Naive thymus-derived CD4-positive, alpha-beta T cell (primary cell): Measurements from ENCODE around the gene ULK3. TPM values are rescaled to one million over a fixed set of nuclear protein-coding genes. Genes with fewer than 3 reads are reported as not detected.
A peak's percentile ranks its signal among the peaks of the same experiment; 100 is the strongest.

Experiments
- ATAC-seq: fragments of 150-1000 bp; cut with Tn5 transposase; 2 replicates; pipeline ENCODE4 v1.10.0; 2021; ENCODE audit warnings: mild to moderate bottlenecking, moderate library complexity
- CTCF ChIA-PET: fragments of 350-600 bp; sonication (Branson Sonifier 250); formaldehyde crosslinking; loops from one replicate; lab custom pipeline; 2021; ENCODE audit warnings: antibody characterized with exemption; lab: Charles Lee
- POLR2A ChIA-PET: fragments of 350-600 bp; sonication (Branson Sonifier 250); formaldehyde crosslinking; loops from one replicate; lab custom pipeline; 2021; ENCODE audit warnings: antibody characterized with exemption, inconsistent platforms; lab: Charles Lee
- DNase-seq, 9 donors: peaks; one replicate each; pipeline versions ENCODE4 v3.0.0 to v3.0.0-alpha.2; 2020 to 2022; ENCODE audit warnings: mixed read lengths in 1 of 9
- H3K27ac ChIP-seq: one replicate; pipeline ENCODE4 v1.7.0; 2013; ENCODE audit warnings: mild to moderate bottlenecking, low read depth, low read length, moderate library complexity
- H3K27me3 ChIP-seq, 2 donors: one replicate each; pipeline ENCODE4 v1.7.0; 2013; ENCODE audit warnings: low read length in 2 of 2, mild to moderate bottlenecking in 2 of 2, moderate library complexity in 2 of 2; ENCODE audit not compliant: control insufficient read depth in 2 of 2, insufficient read depth in 2 of 2
- H3K36me3 ChIP-seq, 3 experiments: 1 replicate in 2 of 3; 2 replicates in 1 of 3; pipeline ENCODE4 v1.7.0; 2013; ENCODE audit warnings: low read length in 3 of 3, mild to moderate bottlenecking in 3 of 3, moderate library complexity in 1 of 3; ENCODE audit not compliant: insufficient read depth in 3 of 3, control insufficient read depth in 2 of 3
- H3K4me1 ChIP-seq, 2 donors: one replicate each; pipeline ENCODE4 v1.7.0; 2013; ENCODE audit warnings: low read length in 2 of 2, mild to moderate bottlenecking in 2 of 2, moderate library complexity in 1 of 2; ENCODE audit not compliant: control insufficient read depth in 2 of 2, insufficient read depth in 2 of 2
- H3K4me3 ChIP-seq: 2 replicates; pipeline ENCODE4 v1.7.0; 2013; ENCODE audit warnings: mild to moderate bottlenecking, low read length
- H3K9me3 ChIP-seq, 3 experiments: 1 replicate in 2 of 3; 2 replicates in 1 of 3; pipeline ENCODE4 v1.7.0; 2013; ENCODE audit warnings: low read length in 3 of 3; ENCODE audit not compliant: control insufficient read depth in 2 of 3
- H3K27ac Mint-ChIP-seq, 9 donors: one replicate each; pipeline ENCODE4 v1.8.0; 2020 to 2022; ENCODE audit warnings: mixed read lengths in 9 of 9, mild to moderate bottlenecking in 8 of 9, moderate library complexity in 5 of 9, inconsistent platforms in 2 of 9
- H3K27me3 Mint-ChIP-seq, 5 donors: one replicate each; pipeline ENCODE4 v1.8.0; 2021 to 2022; ENCODE audit warnings: mixed read lengths in 5 of 5, mild to moderate bottlenecking in 1 of 5
- H3K36me3 Mint-ChIP-seq, 5 donors: one replicate each; pipeline ENCODE4 v1.8.0; 2020 to 2022; ENCODE audit warnings: mixed read lengths in 5 of 5, mild to moderate bottlenecking in 3 of 5, inconsistent platforms in 1 of 5
- H3K4me1 Mint-ChIP-seq, 7 donors: one replicate each; pipeline ENCODE4 v1.8.0; 2020 to 2022; ENCODE audit warnings: mixed read lengths in 7 of 7, mild to moderate bottlenecking in 3 of 7, inconsistent platforms in 1 of 7
- H3K4me3 Mint-ChIP-seq, 10 donors: one replicate each; pipeline ENCODE4 v1.8.0; 2020 to 2022; ENCODE audit warnings: mild to moderate bottlenecking in 10 of 10, mixed read lengths in 10 of 10, moderate library complexity in 6 of 10, inconsistent platforms in 2 of 10
- H3K9me3 Mint-ChIP-seq, 11 donors: one replicate each; pipeline ENCODE4 v1.8.0; 2020 to 2022; ENCODE audit warnings: mixed read lengths in 11 of 11, mild to moderate bottlenecking in 4 of 11, inconsistent platforms in 1 of 11, moderate library complexity in 1 of 11
- intact Hi-C, 2 donors: fragments of 100-400 bp; cut with micrococcal nuclease; formaldehyde crosslinking; loops; one replicate each; pipeline ENCODE4 v1.15.1; 2023
- polyA plus RNA-seq, 2 donors: library from polyadenylated mRNA; unstranded; fragments of 300-500 nt; fragmentation: Illumina TruSeq; gene quantifications; one replicate each; pipeline ENCODE4 v1.2.3, GENCODE V29; 2021
- total RNA-seq, 6 experiments: library from RNA in 5 of 6; stranded (reverse) in 5 of 6; gene quantifications; 1 replicate in 5 of 6; 2 replicates in 1 of 6; pipeline ENCODE4 v1.2.3 and lab custom pipeline; 2021 to 2026

The ULK3 gene
- total and polyA plus RNA-seq, 7 experiments from 2014 or later: 15.4 to 106 (median 54.8) TPM

DNA sequence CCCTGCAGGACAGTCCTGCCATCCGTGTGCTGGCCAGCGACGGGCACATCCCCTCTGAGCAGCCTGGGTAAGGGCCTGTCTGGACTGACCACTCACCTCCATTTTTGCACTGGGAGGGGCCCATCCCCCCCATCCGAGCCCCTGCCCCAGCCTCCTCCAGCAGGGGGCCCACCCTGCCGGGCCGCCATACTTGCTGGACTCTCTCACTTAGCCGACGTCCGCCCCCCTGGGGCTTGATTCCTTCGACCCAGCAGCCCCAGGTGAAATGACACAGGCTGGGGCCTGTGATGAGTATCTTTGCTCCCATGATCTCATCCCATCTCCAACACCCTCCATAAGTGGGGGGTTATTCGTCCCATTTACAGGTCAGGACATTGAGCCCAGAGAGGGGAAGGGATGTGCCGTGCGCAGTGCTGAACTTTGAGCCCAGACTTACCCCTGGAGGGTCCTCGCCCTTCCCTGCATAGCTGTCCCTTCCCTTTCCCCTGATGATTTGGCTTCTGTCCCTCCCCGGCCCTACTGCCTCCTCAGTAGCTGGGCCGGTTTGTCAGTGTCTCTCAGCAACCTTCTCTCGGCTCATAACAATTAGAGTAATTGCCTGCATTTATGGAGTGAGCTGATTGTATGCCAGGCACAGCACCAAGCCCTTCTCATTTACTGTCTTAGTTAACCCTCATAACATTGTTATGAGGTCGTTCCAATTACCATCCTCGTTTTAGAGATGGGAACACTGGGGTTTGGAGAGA is 26.2 kb downstream of the ULK3 start:
- Histone ChIP-seq H3K4me1 (no peaks in the 10 kb centered on the region), H3K36me3 (no peaks in the 10 kb centered on the region), H3K9me3 (no peaks in the 10 kb centered on the region), H3K27ac (no peak overlapping the region), H3K27me3 (no peaks in the 10 kb centered on the region), H3K4me3 (no peak overlapping the region)
- Mint-ChIP-seq H3K4me3 (no peak overlapping the region), H3K27me3 (peaks cover 0 to 3% (median 0%) of the 10 kb centered on the region in 5 donors), H3K9me3 (no peaks in the 10 kb centered on the region), H3K36me3 (no peaks in the 10 kb centered on the region), H3K4me1 (peaks cover 0 to 17% (median 0%) of the 10 kb centered on the region in 7 donors), H3K27ac (peak overlapping the region in 1 of 9 donors; percentile 62)
- intact Hi-C loops: no loop called here
- ATAC-seq (no peak), DNase-seq (no peak)
- ChIA-PET CTCF (interaction anchor here (2.4 kb wide), 1 partner anchor 48 kb away, joined by 8 read pairs; no protein-coding TSS in a partner anchor), POLR2A (no interaction called here)

DNA sequence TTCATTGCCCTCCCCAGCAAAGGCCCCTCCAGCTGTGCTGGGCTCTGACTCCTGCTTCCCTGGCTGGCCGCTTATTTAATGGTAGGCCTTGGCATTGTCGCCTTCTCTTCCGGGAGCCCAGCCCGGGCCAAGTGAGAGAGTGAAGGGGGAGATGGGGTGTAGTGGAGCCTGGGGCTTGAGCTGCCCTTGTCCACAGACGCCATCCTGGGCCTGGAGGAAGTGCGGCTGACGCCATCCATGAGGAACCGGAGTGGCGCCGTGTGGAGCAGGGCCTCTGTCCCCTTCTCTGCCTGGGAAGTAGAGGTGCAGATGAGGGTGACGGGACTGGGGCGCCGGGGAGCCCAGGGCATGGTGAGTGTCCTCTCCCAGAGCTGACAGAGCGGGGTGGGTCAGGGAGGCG is 27.0 kb downstream of the ULK3 start:
- no peaks in the 10 kb centered on the region for H3K27me3 ChIP-seq
- H3K4me3 ChIP-seq: no peak overlapping the region
- CTCF ChIA-PET: interaction anchor here (2.4 kb wide), 1 partner anchor 47 kb away, joined by 8 read pairs; no protein-coding TSS in a partner anchor
- H3K36me3 ChIP-seq: no peaks in the 10 kb centered on the region
- H3K9me3 Mint-ChIP-seq: no peaks in the 10 kb centered on the region
- no peak overlapping the region for H3K27ac Mint-ChIP-seq
- intact Hi-C loops: no loop called here
- H3K9me3 ChIP-seq: no peaks in the 10 kb centered on the region
- no peak for DNase-seq
- ATAC-seq: no peak
- POLR2A ChIA-PET: interaction anchor here (0.8 to 0.9 kb wide), 3 partner anchors 10 to 86 kb away, joined by 3 read pairs; no protein-coding TSS in a partner anchor
- H3K27ac ChIP-seq: no peak overlapping the region
- peaks cover 0 to 17% (median 0%) of the 10 kb centered on the region in 7 donors for H3K4me1 Mint-ChIP-seq
- H3K4me1 ChIP-seq: no peaks in the 10 kb centered on the region
- no peaks in the 10 kb centered on the region for H3K36me3 Mint-ChIP-seq
- peaks cover 0 to 3% (median 0%) of the 10 kb centered on the region in 5 donors for H3K27me3 Mint-ChIP-seq
- H3K4me3 Mint-ChIP-seq: no peak overlapping the region

DNA sequence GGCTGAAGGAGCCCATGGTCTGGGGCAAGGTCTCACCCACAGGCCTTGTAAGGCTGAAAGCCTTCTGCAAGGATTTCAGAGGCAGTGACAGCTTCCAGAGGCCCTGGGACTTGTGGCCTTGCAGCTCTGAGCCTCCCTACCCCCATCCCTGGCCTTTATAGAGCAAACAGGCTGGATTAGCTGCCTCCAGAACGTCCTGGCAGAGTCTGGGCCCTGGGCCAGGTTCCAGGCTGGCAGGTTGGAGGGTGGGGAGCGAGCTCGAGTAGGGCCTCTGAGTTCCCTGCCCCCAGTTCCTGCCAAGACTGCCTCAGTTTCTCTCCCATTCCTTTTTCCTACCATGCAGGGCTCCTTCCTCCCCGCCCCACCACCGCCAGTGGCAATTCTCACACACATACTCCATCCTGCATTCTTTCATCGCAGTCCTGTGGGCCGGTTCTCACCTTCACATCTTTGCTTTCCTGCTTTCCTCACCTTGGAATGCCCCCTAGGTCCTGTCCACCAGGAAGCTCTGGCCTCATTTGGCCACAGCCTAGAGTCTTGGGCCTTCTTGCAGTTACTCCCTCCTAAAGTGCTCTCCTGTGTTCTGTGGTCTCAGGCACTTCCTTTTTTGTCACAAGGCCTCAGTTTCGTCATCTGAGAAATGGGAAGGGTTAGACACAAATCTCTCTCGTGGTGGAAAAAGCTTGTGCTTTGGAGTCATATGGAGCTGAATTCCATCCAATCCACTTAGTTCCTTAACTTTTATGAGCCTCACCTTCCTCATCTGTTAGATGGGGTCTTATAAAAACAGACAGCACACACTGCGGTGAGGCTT is 27.6 kb downstream of the ULK3 start:
- H3K27me3 Mint-ChIP-seq: peaks cover 0 to 3% (median 0%) of the 10 kb centered on the region in 5 donors
- no peaks in the 10 kb centered on the region for H3K36me3 Mint-ChIP-seq
- H3K36me3 ChIP-seq: no peaks in the 10 kb centered on the region
- ATAC-seq (no peak), DNase-seq (no peak)
- H3K9me3 Mint-ChIP-seq: no peaks in the 10 kb centered on the region
- no peaks in the 10 kb centered on the region for H3K9me3 ChIP-seq
- no peaks in the 10 kb centered on the region for H3K4me1 ChIP-seq
- no peak overlapping the region for H3K4me3 ChIP-seq
- ChIA-PET CTCF (interaction anchor here (2.4 kb wide), 1 partner anchor 46 kb away, joined by 8 read pairs; no protein-coding TSS in a partner anchor), POLR2A (interaction anchor here (0.8 to 0.9 kb wide), 3 partner anchors 10 to 86 kb away, joined by 3 read pairs; no protein-coding TSS in a partner anchor)
- no peaks in the 10 kb centered on the region for H3K27me3 ChIP-seq
- peak overlapping the region in 1 of 9 donors; percentile 48 for H3K27ac Mint-ChIP-seq
- intact Hi-C loops: no loop called here
- no peak overlapping the region for H3K27ac ChIP-seq
- no peak overlapping the region for H3K4me3 Mint-ChIP-seq
- H3K4me1 Mint-ChIP-seq: peaks cover 0 to 17% (median 0%) of the 10 kb centered on the region in 7 donors

DNA sequence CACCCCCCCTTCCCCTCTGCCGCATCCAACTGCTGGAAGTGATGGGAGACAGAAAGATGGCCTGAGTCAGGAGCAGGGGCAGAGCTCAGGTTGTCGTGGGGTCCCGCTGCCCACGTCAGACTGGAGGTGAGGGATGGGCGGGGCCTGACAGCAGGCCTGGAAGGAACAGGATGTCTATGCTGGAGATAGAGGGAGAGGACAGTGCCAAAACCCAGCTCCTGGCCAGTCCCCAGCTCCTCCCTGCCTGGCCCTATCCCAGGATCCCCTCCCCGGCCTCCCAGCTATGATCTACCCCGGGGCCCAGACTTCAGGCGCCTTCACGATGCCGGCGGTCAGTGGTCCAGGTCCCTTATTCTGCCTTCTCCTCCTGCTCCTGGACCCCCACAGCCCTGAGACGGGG is 30.4 kb downstream of the ULK3 start, which contains the start of gene LMAN1L:
Gene LMAN1L, plus strand, starts transcription at position 303 of the 400 bp plus-strand sequence. Its CDS starts 20 bp downstream, at position 323.
- Mint-ChIP-seq H3K4me1 (peaks cover 8 to 24% (median 18%) of the 10 kb centered on the region in 7 donors), H3K27me3 (no peaks in the 10 kb centered on the region), H3K27ac (peak within 1 kb of the TSS in 5 of 9 donors; percentile 3 to 68 (median 28)), H3K36me3 (no peaks in the 10 kb centered on the region), H3K4me3 (no peak within 1 kb of the TSS), H3K9me3 (peaks cover 0 to 1% (median 0%) of the 10 kb centered on the region in 11 donors)
- ATAC-seq: no peak
- no peak within 1 kb of the TSS for H3K27ac ChIP-seq
- no peaks in the 10 kb centered on the region for H3K36me3 ChIP-seq
- H3K4me1 ChIP-seq: peaks cover 0 to 13% of the 10 kb centered on the region in 2 donors
- no peaks in the 10 kb centered on the region for H3K9me3 ChIP-seq
- no peak for DNase-seq
- H3K4me3 ChIP-seq: no peak within 1 kb of the TSS
- ChIA-PET POLR2A (interaction anchor here (0.5 kb wide), 1 partner anchor 32 kb away, joined by 3 read pairs; no protein-coding TSS in a partner anchor), CTCF (no interaction called here)
- intact Hi-C loops: no loop called here
- H3K27me3 ChIP-seq: no peaks in the 10 kb centered on the region

DNA sequence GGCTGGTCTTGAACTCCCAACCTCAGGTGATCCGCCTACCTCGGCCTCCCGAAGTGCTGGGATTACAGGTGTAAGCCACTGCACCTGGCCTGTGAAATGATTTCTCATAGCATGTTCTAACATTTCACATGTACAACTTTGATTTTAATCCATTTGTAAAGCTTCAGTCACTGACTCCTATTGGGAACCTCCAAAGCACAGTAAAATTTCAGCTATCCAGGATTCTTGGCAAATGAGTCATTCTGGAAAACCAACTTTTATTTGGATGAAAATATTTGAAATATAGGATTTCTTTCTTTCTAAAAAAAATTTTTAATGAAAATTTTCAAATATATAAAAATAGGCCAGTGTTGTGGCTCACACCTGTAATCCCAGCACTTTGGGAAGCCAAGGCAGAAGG is 33.0 kb downstream of the ULK3 start:
- intact Hi-C loops: no loop called here
- peaks cover 14 to 36% (median 30%) of the 10 kb centered on the region in 7 donors for H3K4me1 Mint-ChIP-seq
- DNase-seq (no peak), ATAC-seq (no peak)
- Histone ChIP-seq H3K27me3 (no peaks in the 10 kb centered on the region), H3K4me1 (peaks cover 0 to 21% of the 10 kb centered on the region in 2 donors), H3K27ac (no peak overlapping the region), H3K9me3 (no peaks in the 10 kb centered on the region), H3K4me3 (no peak overlapping the region), H3K36me3 (no peaks in the 10 kb centered on the region)
- H3K36me3 Mint-ChIP-seq: peaks cover 0 to 2% (median 0%) of the 10 kb centered on the region in 5 donors
- no peak overlapping the region for H3K4me3 Mint-ChIP-seq
- ChIA-PET CTCF (interaction anchor here (0.7 to 26.1 kb wide), 3 partner anchors 9 to 34 kb away, joined by 3 to 1110 read pairs (median 3); partner anchors contain the start of gene CSK), POLR2A (interaction anchor here (0.7 to 28.9 kb wide), 4 partner anchors 15 to 212 kb away, joined by 3 to 1077 read pairs (median 4); partner anchors contain the start of gene CSK)
- H3K27ac Mint-ChIP-seq: peak overlapping the region in 4 of 9 donors; percentile 51 to 92 (median 88)
- H3K9me3 Mint-ChIP-seq: peaks cover 0 to 2% (median 0%) of the 10 kb centered on the region in 11 donors
- H3K27me3 Mint-ChIP-seq: no peaks in the 10 kb centered on the region

DNA sequence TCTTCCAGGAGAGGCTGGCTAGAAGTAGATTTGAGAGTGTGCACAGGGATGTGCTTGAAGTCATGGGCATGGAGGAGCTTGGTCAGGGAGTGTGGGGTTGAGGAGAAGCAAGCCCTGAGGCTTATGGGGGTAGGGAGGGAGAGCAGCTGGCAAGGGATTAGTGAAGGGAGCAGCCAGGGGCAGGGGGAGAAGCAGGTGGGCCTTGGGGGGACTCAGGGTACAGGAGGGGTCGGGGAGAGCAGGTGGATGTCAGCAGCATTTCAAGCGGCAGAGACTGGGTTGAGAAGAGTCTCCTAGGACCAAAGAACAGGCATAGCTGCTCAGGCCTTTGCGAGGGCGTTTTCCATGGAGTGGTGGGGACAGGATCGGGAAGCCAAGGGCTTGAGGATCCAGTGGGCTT is 33.7 kb downstream of the ULK3 start:
- H3K9me3 Mint-ChIP-seq: peaks cover 0 to 2% (median 0%) of the 10 kb centered on the region in 11 donors
- intact Hi-C loops: no loop called here
- Histone ChIP-seq H3K4me3 (no peak overlapping the region), H3K9me3 (no peaks in the 10 kb centered on the region), H3K36me3 (peaks cover 0 to under 1% (median 0%) of the 10 kb centered on the region in 3 experiments), H3K4me1 (peaks cover 0 to 21% of the 10 kb centered on the region in 2 donors), H3K27me3 (no peaks in the 10 kb centered on the region), H3K27ac (peak overlapping the region; percentile 37)
- POLR2A ChIA-PET: interaction anchor here (28.9 kb wide), 1 partner anchor 30 kb away, joined by 1077 read pairs; the partner anchor contains the start of gene CSK
- no peak for DNase-seq
- no peak for ATAC-seq
- peak overlapping the region; percentile 4 to 92 (median 88) for H3K27ac Mint-ChIP-seq
- H3K4me1 Mint-ChIP-seq: peaks cover 16 to 37% (median 32%) of the 10 kb centered on the region in 7 donors
- H3K36me3 Mint-ChIP-seq: peaks cover 0 to 5% (median 0%) of the 10 kb centered on the region in 5 donors
- CTCF ChIA-PET: interaction anchor here (1.1 to 26.1 kb wide), 2 partner anchors 8 to 33 kb away, joined by 3 to 1110 read pairs; partner anchors contain the start of gene CSK
- peak overlapping the region in 3 of 10 donors; percentile 9 to 44 (median 19) for H3K4me3 Mint-ChIP-seq
- H3K27me3 Mint-ChIP-seq: no peaks in the 10 kb centered on the region
